Astrocyte of the spinal cord (primary cell): Measurements from ENCODE around the gene RPL36AL.
A peak's percentile ranks its signal among the peaks of the same experiment; 100 is the strongest.

ENCODE experiments used
- DNase-seq: peaks from one replicate; pipeline ENCODE4 v3.0.0; 2011; ENCODE audit warnings: low read depth, low spot score
- H3K4me3 ChIP-seq: 2 replicates; pipeline ENCODE4 v1.5.1; 2011; ENCODE audit warnings: low read depth, mild to moderate bottlenecking, low read length, moderate library complexity
- CTCF ChIP-seq: IDR thresholded peaks from 2 replicates; pipeline ENCODE4 v1.5.1; 2012; ENCODE audit warnings: low read depth, mild to moderate bottlenecking, low read length, inconsistent platforms
- in situ Hi-C: cut with HindIII; loops from 2 replicates; pipeline ENCODE4 v1.10.0; 2017; ENCODE audit warnings: low sequenced_read_pairs

RPL36AL gene

DNA sequence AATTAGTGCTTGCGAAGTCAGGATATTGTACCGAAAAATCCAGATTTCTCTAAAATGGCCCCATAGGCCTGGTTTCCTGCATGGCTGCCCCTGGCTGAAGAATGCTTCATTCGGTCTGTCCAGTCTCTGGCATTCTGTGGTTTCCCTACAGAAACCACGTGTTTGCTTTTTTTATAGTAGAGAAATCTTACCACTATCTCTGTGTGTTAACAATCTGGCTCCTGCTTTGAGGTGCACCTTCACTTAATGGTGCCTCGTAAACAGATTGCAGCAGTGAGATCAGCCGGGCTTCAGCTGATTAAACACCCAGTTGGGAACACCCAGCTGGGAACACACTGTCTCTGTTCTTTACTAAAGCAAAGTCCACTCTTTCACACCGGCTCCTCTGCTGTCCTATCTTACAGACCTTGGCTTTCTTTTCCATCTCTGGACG is 21.3 kb upstream of the RPL36AL start:
- in situ Hi-C loops, result no loop called here
- DNase-seq, result peak; percentile 36

GRCh38 chr14:49640540-49641417 is 20.4 kb upstream of the RPL36AL start:
- in situ Hi-C loops, result no loop called here
- no peak for TF ChIP-seq CTCF
- H3K4me3 ChIP-seq, result no peak overlapping the region
- no peak for DNase-seq

More for the DNA sequence above, 21.3 kb upstream of the RPL36AL start:
- no peak overlapping the region for H3K4me3 ChIP-seq
- no peak for TF ChIP-seq CTCF

DNA sequence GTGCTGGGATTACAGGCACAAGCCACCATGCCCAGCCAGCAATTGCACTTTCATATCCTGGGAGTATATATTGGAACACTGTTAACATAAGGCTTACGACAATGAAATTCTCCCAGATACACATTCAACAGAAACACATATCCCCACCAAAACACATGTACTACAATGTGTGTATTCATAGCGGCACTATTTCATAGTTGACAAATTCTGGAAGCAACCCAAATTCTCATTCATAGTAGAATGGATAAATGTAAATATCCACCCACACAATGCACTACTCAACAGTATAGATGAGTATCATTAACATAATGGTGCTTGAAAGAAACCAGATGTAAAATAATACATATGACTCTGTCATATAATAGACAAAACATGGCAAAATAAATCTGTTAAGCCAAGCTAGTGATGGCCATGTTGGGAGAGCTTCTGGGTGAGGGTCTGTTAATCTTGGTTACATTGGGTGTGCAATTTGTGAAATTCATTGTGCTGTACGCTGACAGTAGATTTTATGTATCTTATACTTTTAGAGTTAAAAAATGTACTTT is 17.2 kb upstream of the RPL36AL start:
- DNase-seq, result no peak
- TF ChIP-seq CTCF, result no peak
- H3K4me3 ChIP-seq, result no peak overlapping the region
- in situ Hi-C loops, result no loop called here

GRCh38 chr14:49636866-49637265 is 16.4 kb upstream of the RPL36AL start:
- in situ Hi-C loops, result no loop called here

DNA sequence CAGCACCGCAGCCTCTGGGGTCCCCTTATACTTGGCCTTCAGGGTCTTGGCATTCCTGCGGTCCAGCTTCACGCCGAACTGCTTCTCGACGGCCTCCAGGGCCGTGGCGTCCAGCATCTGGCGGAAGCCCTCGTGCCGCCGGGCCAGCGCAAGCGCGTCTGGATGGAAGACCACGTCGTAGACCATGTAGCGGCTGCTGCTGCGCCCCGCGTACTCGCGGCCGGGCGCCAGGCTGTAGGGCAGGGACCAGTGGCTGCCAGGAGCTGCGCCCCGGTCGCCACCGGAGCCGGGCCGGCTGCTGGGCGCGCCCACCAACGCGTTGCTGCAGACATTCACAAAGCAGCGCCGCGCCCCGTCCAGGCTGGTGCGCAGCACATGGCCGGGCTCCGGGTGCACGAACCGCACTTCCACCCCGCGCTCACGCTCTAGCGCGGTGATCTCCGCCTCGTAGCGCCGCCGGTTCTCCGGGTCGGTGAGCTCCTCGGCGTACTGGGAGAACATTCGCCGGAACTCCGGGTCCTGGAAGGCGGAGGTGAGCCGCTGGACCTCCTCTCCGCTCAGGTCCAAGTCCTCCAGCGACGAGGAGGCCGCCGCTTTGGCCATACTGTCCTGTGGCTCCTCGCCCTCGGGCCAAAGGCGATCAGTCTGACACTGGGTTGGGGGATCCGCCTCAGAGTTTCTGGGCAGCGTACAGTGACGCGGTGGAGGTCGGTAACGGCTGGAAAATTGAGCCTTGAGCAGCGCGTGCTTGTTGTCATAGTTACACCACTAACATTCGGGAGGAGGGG is 14.3 kb upstream of the RPL36AL start, which contains the start of gene DNAAF2:
DNAAF2 (minus strand) TSS at position 698 of the 788 bp plus-strand sequence; CDS start at position 603, 95 bp downstream.
- H3K4me3 ChIP-seq, result peak within 1 kb of the TSS; percentile 96
- in situ Hi-C loops, result no loop called here
- DNase-seq, result peak; percentile 75
- no peak for TF ChIP-seq CTCF

More at GRCh38 chr14:49636866-49637265, 16.4 kb upstream of the RPL36AL start:
- DNase-seq, result no peak
- TF ChIP-seq CTCF, result no peak
- H3K4me3 ChIP-seq, result no peak overlapping the region

- in situ Hi-C loops, result no loop called here
- peak; percentile 76 for TF ChIP-seq CTCF
- DNase-seq, result peak; percentile 98
Observed at GRCh38 chr14:49633640-49634546, 13.5 kb upstream of the RPL36AL start.

More at GRCh38 chr14:49633640-49634546, 13.5 kb upstream of the RPL36AL start:
- peak overlapping the region; percentile 96 for H3K4me3 ChIP-seq
